GM19324 (cell line): Measurements from ENCODE around the gene CAPN8.
"Not testable (repeated sequence)": the region's sequence is repeated elsewhere in the genome, so short reads cannot be mapped to it uniquely, and the experiment has no call there.

ENCODE experiments used
- ATAC-seq: cut with Tn5 transposase; IDR thresholded peaks from one replicate; pipeline ENCODE4 v1.9.1; 2021; ENCODE audit warnings: mild to moderate bottlenecking, moderate library complexity; ENCODE audit not compliant: unreplicated experiment, low FRiP score

Gene CAPN8

DNA sequence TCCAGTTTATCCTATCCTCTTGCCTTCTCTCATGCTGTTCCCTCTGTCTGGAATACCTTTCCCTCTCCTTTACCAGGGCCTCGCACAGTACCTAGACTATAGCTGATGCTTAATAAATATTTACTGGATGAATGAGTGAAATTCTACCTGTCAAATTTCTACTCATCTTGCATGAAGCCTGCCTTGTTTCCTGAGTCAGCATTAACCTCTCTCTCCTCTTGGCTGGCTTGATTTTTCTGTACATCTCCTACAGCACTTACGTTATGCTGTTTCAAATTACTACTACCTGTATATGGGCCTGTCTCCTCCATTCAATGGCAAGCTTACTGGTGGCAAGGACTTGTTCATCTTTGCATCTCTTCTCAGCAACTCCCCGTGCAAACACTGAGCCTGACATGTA, 130.8 kb downstream of the CAPN8 start:
- ATAC-seq, result no peak

DNA sequence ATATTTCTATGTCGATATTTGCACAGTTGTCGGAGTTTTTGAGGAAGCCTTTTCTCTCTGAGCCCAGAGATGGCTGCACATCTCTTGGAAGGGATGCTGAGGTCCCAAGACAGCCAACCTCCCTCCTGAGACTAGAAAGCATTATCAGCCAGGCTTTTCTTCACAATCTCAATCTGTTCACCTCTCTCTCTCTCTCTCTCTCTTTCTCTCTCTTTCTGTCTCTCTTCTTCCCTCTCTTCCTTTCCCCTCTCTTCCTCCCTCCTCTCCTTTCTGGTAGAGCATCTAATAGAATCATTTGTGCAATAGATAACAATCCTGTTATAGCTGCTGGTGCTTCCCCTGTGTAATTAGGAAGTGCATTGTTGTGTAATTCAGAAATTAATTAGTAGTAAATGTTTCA, 131.8 kb downstream of the CAPN8 start:
- ATAC-seq, result no peak

DNA sequence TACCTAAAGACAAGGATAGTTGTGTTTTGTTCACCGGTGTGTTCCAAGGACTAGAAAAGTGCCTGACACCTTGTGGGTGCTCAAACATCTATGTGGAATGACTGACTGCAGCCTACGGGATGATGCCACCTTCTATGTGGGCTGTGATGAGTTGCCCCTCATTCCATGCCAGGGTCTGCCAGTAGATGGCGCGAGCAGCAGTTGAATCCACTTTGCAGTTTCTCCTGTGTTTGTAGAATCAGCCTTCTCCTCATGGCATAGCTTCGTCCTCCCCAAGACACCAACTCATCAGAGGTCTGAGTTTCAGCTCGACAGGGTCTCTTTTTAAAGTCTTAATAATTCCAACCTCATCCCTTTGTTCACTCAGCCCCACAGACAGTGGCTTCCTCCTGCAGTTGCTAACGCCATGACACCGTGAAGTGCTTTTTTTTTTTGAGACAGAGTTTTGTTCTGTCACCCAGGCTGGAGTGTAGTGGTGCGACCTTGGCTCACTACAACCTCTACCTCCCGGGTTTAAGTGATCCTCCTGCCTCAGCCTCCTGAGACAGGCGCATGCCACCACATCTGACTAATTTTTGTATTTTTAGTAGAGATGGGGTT, 133.7 kb downstream of the CAPN8 start:
- no peak for ATAC-seq

DNA sequence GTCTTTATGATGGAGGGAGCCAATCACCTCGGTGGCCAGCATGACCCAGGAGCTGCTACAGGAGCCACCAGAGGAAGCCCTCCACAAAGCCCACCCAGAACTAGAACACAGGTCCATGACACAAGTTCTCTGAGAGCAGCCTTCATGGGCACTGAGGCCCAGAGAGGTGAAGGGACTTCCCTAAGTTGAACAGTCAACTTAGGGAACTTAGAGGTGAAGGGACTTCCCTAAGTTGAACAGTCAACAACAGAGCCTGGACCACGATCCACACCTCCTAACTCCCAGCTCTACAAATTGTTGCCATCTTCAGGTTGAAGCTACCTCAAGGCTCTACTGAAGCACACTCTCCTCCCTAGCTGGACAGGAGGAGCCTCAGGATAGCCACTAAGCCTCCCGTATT, 139.5 kb downstream of the CAPN8 start:
- no peak for ATAC-seq

DNA sequence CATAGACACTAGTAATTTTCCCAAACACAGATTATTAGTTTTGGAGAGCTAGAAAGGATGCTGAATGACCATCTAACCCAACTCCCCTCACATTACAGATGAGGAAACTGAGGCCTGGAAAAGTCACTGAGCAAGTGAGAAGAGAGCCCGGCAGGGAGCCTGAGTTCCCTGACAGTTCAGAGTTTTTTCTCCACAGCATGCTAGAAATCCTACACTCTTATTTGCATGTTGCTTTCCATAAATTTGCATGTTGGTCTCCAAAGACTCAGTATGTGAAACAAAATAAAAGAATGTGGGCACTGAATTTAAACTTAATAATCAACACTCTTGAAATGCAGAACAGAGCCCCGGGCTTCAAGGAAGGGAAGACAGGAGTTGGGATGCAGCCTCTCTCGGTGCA, 140.0 kb downstream of the CAPN8 start:
- no peak for ATAC-seq

DNA sequence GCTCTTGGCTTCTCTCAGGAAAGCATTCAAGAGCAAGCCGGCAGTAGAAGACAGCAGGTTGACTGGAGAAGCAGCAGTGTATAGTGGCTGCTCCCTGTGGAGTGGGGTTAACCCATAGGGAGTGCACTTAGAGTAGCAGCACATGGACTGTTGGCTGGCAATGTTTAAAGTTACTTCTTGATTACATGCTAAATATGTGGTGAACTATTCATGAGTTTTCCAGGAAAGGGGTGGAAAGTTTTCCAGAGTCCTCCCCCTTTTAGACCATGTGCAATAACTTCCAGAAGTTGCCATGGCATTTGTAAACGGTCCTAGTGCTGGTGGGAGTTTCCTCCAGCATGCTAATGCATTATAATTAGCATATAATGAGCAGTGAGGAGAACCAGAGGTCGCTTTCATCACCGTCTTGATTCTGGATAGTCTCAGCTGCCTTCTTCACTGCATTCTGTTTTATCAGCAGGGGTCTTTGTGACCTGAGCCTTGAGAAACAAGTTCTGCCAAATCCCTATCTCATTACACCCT, 140.5 kb downstream of the CAPN8 start:
- ATAC-seq, result no peak

DNA sequence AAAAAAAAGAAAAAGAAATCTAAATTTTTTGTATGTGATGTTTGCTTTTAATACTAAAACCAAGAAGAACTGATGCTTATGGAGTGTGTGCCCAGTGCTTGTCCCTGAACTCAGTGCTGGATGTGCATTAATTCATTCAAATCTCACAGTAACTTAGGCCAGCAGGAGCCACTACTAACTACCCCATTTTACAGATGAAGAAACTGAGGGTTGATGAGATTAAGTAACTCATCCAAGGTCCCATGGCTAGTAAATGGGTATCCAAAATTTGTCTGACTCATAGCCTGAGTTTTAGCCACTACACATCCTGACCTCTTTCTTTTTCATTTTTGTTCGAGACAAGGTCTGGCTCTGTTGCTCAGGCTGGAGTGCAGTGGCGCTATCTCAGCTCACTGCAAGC, 144.4 kb downstream of the CAPN8 start:
- ATAC-seq, result no peak

DNA sequence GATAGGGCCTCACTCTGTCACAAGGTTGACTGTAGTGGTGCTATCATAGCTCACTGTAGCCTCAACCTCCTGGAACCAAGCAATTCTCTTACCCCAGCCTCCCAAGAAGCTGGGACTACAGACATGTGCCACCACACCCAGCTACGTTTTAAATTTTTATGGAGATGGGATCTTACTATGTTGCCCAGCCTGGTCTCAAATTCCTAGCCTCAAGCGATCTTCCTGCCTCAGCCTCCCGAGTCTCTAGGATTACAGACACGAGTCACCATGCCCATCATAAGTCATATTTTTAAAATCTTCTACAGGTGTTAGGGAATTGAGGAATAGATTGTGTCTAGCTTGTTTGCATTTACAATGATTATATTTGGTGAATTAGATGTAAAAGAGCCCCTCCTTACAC, 145.3 kb downstream of the CAPN8 start:
- ATAC-seq, result no peak

DNA sequence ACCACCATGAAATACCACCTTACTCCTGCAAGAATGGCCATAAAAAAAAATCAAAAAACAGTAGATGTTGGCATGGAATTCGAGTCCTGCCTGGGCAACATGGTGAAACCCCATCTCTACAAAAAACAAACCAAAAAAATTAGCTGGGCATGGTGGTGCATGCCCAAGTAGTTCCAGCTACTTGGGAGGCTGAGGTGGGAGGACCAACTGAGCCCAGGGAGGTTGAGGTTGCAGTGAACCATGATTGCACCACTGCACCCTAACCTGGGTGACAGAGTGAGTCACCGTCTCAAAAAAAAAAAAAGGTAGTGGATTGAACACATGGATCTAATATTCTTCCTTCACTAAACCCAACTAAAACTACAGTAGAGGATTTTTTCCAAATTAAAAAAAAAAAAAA, 146.4 kb downstream of the CAPN8 start:
- no peak for ATAC-seq

DNA sequence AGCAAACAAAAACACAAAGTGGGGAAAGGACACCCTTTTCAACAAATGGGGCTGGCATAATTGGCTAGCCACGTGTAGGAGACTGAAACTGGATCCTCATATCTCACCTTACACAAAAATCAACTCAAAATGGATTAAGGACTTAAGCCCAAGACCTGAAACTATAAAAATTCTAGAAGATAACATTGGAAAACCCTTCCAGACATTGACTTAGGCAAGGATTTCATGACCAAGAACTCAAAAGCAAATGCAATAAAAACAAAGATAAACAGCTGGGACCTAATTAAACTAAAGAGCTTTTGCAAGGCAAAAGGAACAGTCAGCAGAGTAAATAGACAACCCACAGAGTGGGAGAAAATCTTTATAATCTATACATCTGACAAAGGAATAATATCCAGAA, 146.9 kb downstream of the CAPN8 start:
- not testable (repeated sequence) for ATAC-seq

DNA sequence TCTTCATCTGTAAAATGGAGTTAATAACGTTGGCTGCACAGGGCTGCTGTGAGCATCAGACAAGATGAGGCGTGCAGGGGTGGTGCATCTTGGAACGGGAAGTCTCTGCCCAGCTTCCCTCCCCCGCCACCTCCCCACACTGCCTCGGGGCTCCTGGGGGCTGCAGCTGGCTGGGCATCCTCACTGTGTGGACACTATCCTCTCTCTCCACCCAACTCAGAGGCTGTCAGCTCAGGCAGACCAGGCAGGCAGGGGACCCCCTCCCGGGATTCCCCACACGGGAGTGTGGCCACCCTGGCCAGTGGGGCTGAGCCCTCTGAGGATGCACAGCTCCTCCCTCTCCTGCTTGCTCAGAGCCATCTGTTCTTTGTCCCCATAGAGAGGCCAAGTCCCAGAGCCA, 149.6 kb downstream of the CAPN8 start:
- ATAC-seq, result no peak

DNA sequence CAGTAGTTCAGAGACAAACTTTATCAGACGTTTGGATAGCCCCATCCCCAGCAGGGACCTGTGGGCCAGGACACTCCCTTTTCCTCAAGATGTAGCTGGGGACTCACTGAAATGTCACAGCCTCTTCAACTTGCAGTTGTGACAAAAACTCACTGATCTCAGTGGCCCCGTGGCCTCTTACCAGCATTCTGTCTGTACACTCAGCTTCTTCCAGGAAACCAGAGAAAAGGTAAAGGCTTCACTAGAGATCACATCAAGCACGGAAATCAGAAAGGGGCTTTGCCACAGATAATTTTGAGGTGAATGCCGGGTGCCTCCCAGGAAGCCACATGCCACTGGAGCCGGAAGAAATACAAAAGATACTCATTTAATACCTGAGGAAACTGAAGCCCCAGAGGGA, 150.1 kb downstream of the CAPN8 start:
- ATAC-seq, result no peak

DNA sequence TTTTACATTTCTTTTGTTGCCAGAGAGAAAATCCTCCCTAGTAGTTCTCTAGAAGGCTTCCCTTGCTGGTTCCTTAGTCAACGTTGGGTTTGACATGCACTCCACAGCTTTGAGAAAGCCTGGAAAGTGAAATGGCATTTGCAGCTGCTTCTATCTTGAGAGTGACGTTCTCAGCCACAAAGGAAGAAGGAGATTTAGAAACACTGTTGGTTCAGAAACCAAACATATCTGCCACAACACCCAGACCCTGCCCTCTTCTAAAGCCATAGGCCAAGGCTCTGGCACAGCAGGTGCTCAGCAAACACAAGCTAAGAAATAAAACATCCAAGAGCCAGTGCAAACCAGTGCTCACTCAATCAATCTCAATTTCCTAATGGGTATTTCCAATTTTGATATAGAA, 150.9 kb downstream of the CAPN8 start:
- ATAC-seq, result no peak

DNA sequence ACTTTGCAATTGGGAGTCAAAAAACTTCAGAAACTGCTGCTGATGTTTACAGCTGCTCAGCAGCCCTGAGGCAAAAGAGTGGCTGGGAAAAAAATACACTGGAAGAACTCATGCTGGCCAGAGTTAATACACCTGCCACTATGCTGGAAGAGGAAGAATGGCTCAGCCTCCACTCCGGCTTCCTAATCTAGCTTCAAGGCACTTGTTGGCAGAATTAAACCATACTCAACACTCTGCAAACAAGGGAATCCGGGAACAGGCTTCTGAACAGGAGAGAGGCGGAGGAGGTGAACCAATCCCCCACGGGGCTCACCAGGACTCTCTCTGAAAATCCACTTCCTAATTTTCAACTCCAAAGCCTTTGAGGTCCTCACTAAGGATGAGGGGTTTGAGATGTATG, 152.2 kb downstream of the CAPN8 start:
- no peak for ATAC-seq

DNA sequence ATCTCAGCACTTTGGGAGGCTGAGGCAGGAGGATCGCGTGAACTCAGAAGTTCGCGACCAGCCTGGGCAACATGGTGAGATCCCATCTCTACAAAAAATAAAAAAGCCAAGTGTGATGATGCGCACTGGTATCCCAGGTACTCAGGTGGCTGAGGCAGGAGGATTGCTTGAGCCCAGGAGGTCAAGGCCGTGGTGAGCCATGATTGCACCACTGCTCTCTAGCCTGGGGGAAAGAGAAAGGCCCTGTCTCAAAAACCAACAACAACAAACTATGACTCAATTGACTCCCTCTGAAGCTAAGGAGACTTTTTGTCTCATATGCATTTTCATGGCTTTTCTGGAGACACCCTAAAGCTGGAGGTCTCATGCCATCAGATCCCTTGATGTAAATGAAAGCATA, 153.4 kb downstream of the CAPN8 start:
- ATAC-seq, result no peak

DNA sequence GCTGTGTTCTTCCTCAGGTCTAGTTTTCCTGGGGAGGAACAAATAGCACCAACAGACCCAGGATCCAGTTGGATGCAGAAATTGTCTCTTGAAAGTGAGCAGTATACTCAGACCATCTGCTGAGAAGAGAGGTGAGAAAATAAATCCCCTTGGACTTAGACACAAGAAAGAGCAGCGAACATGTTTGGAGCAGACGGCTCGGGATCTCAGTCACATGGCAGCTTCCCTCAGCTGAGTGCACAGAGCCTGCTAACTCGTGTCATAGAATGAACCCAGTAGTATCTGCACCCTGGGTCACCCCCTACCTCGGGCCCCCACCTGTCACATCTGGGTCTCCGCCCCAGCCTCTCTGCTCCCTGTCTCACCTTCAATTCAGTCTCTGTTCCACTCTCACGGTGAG, 156.7 kb downstream of the CAPN8 start:
- ATAC-seq, result no peak

DNA sequence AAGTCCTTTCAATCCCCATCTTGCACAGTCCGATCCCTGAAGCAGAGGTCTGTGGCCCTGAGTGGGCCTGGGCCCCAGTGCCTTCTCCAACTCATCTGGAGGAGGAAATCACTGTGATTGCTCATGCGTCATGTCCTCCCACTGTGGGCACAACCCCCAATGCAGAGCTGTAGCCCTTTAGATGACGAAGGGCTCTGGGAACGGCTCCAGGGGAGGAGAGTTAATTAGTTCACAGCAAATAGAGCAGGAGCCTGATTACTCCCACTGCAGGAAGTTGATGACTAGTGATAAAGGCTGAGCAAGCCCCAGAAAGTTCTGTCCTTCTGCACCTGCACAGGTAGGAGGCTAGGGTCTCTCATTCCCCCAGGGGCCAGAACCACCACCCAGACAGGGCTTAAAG, 160.8 kb downstream of the CAPN8 start:
- no peak for ATAC-seq

DNA sequence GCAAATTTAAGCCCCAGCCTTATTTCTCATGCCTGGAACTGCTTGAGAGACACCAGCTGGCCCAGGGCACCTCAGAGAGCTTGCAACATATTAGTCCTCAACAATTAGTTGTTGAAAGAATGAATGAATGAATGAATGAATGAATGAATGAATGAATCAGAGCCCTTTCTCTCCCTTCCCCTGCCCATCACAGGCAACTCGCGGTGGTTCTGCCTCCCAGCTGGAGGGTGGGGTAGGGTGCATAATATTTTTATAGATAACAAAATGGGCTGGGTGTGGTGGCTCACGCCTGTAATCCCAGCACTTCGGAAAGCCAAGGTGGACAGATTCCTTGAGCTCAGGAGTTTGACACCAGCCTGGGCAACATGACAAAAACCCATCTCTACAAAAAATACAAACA, 162.2 kb downstream of the CAPN8 start:
- no peak for ATAC-seq

DNA sequence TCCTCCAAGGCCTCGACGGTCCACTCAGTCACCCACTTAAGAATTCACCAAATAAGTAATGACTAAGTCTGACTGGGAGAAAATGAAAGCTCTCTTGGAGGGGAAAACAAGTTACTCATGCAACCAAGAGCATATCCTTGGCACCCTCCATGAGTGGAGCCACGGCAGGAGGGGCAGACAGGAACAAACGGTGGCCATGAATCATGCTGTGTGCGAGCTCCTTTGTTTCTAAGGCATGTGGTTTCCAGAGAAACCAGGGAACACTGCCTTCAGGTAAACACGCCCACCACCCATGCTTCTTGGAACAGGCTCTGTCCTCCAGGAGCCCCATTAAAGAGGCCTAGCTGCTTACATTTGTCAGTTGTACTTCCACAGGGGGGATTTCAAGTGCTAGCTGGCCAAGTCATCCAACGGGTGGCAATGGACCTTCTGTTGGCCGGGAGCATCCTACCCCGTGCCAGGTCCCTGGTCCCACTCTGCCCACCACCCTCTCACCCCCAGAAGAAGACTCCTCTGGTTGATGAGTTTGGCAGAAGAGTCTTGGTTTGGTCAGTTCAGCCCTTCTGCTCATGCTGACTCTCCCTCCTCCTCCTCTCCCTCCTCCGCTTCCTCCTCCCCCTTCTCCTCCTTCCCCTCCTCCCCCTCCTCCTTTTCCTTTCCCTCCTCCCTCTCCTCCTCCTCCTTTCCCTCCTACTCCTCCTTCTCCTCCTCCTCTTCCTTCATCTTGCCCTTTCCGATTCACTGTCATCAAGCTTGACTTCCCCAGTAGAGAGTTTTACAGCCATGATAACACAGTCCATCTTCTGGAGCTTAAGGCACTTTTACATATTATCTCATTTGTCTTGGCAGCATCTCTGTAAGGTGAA, 164.7 kb downstream of the CAPN8 start:
- ATAC-seq, result no peak

DNA sequence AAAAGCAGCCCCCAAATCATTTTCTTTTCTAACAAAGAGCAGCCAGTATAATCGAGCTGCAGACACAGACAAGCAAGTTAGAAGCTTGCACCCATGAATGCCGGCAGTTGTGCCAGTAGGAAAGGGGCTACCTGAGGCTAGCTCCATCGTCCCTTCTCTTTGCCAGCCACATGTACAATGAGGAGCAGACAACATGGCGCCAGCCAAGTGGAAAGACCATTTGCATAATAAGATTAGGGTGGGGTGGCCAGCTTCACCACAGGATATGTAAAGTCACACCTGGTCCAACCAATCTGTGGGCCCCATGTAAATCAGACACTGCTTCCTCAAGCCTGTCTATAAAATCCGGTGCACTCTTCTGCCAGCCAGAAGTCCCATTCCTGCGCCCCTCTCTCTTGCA, 168.6 kb downstream of the CAPN8 start:
- no peak for ATAC-seq

DNA sequence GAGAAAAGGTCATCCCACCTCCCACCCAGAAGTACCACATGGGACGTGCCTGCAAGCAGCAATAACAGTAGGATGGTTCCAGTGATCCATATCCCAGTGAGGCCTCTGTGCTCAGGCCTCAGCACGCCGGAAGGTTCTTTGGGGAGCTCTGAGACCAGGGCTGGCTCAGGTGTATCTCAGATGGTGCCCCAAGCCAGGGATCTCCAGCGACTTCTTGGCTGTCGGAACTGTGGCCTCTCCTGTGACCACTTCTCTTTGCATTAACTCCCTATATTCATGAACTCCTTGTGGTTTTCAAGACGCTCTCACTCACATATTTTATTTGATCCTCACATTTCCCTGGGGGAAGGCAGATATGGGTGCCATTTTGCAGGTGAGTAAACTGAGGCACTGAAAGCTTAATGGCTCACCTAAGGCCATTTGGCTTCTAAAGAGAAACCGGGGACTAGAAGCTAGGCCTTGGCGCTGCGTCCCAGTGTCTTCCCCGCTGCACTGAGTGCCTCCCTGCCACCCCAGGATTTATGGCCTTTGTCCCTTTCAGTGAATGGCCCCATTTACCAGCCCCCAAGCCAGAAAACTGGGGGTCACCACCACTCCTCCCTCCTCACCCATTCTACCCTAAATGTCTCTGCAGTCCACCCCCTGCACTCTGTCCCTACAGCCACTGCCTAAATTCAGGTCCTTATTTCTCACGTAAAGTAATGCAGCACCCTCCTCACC, 170.4 kb downstream of the CAPN8 start:
- no peak for ATAC-seq
